HG03108 (cell line): ENCODE results near the gene SRSF9.
"Not testable (repeated sequence)": the region's sequence is repeated elsewhere in the genome, so short reads cannot be mapped to it uniquely, and the experiment has no call there.

Source experiments
- ATAC-seq: cut with Tn5 transposase; IDR thresholded peaks from one replicate; pipeline ENCODE4 v1.9.1; 2021; ENCODE audit warnings: moderate library complexity; ENCODE audit not compliant: unreplicated experiment

Gene SRSF9

GRCh38 chr12:120469450-120470149, at the start of gene SRSF9:
Gene SRSF9 (minus strand): TSS chr12:120469748. CDS start chr12:120469609, 139 bp downstream.
- ATAC-seq, result peak; percentile 85

- not testable (repeated sequence) for ATAC-seq
Observed at GRCh38 chr12:120519324-120519723, 49.8 kb upstream of the SRSF9 start.

- no peak for ATAC-seq
Observed at GRCh38 chr12:120515496-120515895, 45.9 kb upstream of the SRSF9 start.

- ATAC-seq, result no peak
Observed at GRCh38 chr12:120514002-120514401, 44.5 kb upstream of the SRSF9 start.

- no peak for ATAC-seq
Observed at GRCh38 chr12:120508537-120508936, 39.0 kb upstream of the SRSF9 start.

GRCh38 chr12:120504587-120504986, 35.0 kb upstream of the SRSF9 start:
- no peak for ATAC-seq

- no peak for ATAC-seq
Observed at GRCh38 chr12:120500581-120500980, 31.0 kb upstream of the SRSF9 start.

- no peak for ATAC-seq
Observed at GRCh38 chr12:120498870-120499515, 29.4 kb upstream of the SRSF9 start.

- ATAC-seq, result no peak
Observed at GRCh38 chr12:120497524-120498150, 28.1 kb upstream of the SRSF9 start.

GRCh38 chr12:120496413-120497340, 27.1 kb upstream of the SRSF9 start:
- ATAC-seq, result no peak

GRCh38 chr12:120495731-120496412, 26.3 kb upstream of the SRSF9 start, which contains the start of gene DYNLL1:
Gene DYNLL1 (plus strand): TSS chr12:120496113. CDS start chr12:120496422, 309 bp downstream.
- peak; percentile 91 for ATAC-seq

GRCh38 chr12:120495186-120495730, 25.7 kb upstream of the SRSF9 start:
- no peak for ATAC-seq

- ATAC-seq, result no peak
Observed at GRCh38 chr12:120490833-120491512, 21.4 kb upstream of the SRSF9 start.

- ATAC-seq, result no peak
Observed at GRCh38 chr12:120490325-120490724, 20.8 kb upstream of the SRSF9 start.

GRCh38 chr12:120489018-120489417, 19.5 kb upstream of the SRSF9 start:
- no peak for ATAC-seq

- no peak for ATAC-seq
Observed at GRCh38 chr12:120488057-120488640, 18.6 kb upstream of the SRSF9 start.

- ATAC-seq, result not testable (repeated sequence)
Observed at GRCh38 chr12:120487552-120487951, 18.0 kb upstream of the SRSF9 start.

- ATAC-seq, result no peak
Observed at GRCh38 chr12:120485961-120486881, 16.7 kb upstream of the SRSF9 start.
